B cell (primary cell): ENCODE results near the gene TOM1L2.

Experiments
- CTCF ChIP-seq: fragments of 200-600 bp; IDR thresholded peaks from one replicate; pipeline ENCODE4 v1.8.0; 2022; ENCODE audit warnings: antibody characterized with exemption, mild to moderate bottlenecking
- EZH2 ChIP-seq: IDR thresholded peaks from 2 replicates; pipeline ENCODE4 v1.6.1; 2012; ENCODE audit warnings: borderline replicate concordance, low read depth, mild to moderate bottlenecking, moderate library complexity, low read length; ENCODE audit not compliant: insufficient read depth, poor library complexity, severe bottlenecking

- TF ChIP-seq CTCF, result no peak
- no peak for TF ChIP-seq EZH2
These were observed 20.7 kb downstream of the TOM1L2 start for GRCh38 chr17:17951524-17951923.
